IMR-90 (cell line): Measurements from ENCODE around the gene FSD1. TPM values are rescaled to one million over a fixed set of nuclear protein-coding genes. Genes with fewer than 3 reads are reported as not detected.

Experiments
- ATAC-seq: fragments of 200-7000 bp; cut with Tn5 transposase; 2 replicates; pipeline ENCODE4 v1.9.1; 2020; ENCODE audit warnings: low read depth, mild to moderate bottlenecking, moderate library complexity
- BruUV-seq: library from RNA; stranded (reverse); fragments of 400-500 nt; replicated peaks from 2 replicates; lab custom pipeline; 2021; lab: Mats Ljungman, UMichigan
- CTCF ChIA-PET: fragments of 300-600 bp; formaldehyde crosslinking; extraction: SDS; loops from one replicate; lab custom pipeline; 2021; ENCODE audit warnings: antibody characterized with exemption; lab: Yijun Ruan, JAX
- POLR2A ChIA-PET: fragments of 300-600 bp; sonication (Branson Sonifier 250); formaldehyde crosslinking; loops from one replicate; lab custom pipeline; 2022; ENCODE audit warnings: antibody characterized with exemption; ENCODE audit not compliant: unreplicated experiment; lab: Charles Lee
- DNase-seq: peaks from one replicate; pipeline ENCODE4 v3.0.0; 2013
- H2AFZ ChIP-seq: replicated peaks from 2 replicates; pipeline ENCODE3; 2013; ENCODE audit warnings: low read length, mild to moderate bottlenecking; ENCODE audit not compliant: poor library complexity
- H2AK5ac ChIP-seq: 2 replicates; pipeline ENCODE4 v1.6.1; 2013; ENCODE audit warnings: low read depth, low read length, inconsistent platforms
- H2AK9ac ChIP-seq: replicated peaks from 2 replicates; pipeline ENCODE3; 2013; ENCODE audit warnings: mild to moderate bottlenecking, low read depth, low read length, moderate library complexity; ENCODE audit not compliant: poor library complexity
- H2BK120ac ChIP-seq: 2 replicates; pipeline ENCODE4 v1.6.1; 2013; ENCODE audit warnings: low read depth, low read length, inconsistent platforms
- H2BK15ac ChIP-seq: 3 replicates; pipeline ENCODE4 v1.6.1; 2013; ENCODE audit warnings: low read depth, low read length, inconsistent platforms
- H2BK20ac ChIP-seq: 2 replicates; pipeline ENCODE4 v1.6.1; 2013; ENCODE audit warnings: low read depth, mild to moderate bottlenecking, inconsistent platforms, low read length, moderate library complexity
- H2BK5ac ChIP-seq: 2 replicates; pipeline ENCODE4 v1.6.1; 2013; ENCODE audit warnings: mild to moderate bottlenecking, low read depth, low read length, inconsistent platforms; ENCODE audit not compliant: poor library complexity, severe bottlenecking
- H3K14ac ChIP-seq: replicated peaks from 2 replicates; pipeline ENCODE4 v1.6.1; 2013; ENCODE audit warnings: low read depth, low read length, inconsistent platforms
- H3K18ac ChIP-seq: 2 replicates; pipeline ENCODE4 v1.6.1; 2013; ENCODE audit warnings: low read depth, low read length, control low read depth
- H3K23ac ChIP-seq: 2 replicates; pipeline ENCODE4 v1.6.1; 2013; ENCODE audit warnings: low read depth, low read length, inconsistent platforms
- H3K27ac ChIP-seq: 2 replicates; pipeline ENCODE4 v1.5.1; 2013; ENCODE audit warnings: mild to moderate bottlenecking, control low read depth, low read length; ENCODE audit not compliant: insufficient read depth
- H3K27me3 ChIP-seq: 2 replicates; pipeline ENCODE4 v1.6.1; 2013; ENCODE audit warnings: low read length; ENCODE audit not compliant: control insufficient read depth, insufficient read depth
- H3K36me3 ChIP-seq: 2 replicates; pipeline ENCODE4 v1.6.1; 2013; ENCODE audit warnings: low read length, mixed read lengths; ENCODE audit not compliant: control insufficient read depth, insufficient read depth
- H3K4ac ChIP-seq: 2 replicates; pipeline ENCODE4 v1.6.1; 2013; ENCODE audit warnings: low read depth, low read length, inconsistent platforms
- H3K4me1 ChIP-seq: 2 replicates; pipeline ENCODE4 v1.6.1; 2013; ENCODE audit warnings: low read length, mixed read lengths; ENCODE audit not compliant: control insufficient read depth, insufficient read depth
- H3K4me2 ChIP-seq: 2 replicates; pipeline ENCODE4 v1.6.1; 2013; ENCODE audit warnings: low read depth, mild to moderate bottlenecking, control low read depth, low read length, moderate library complexity
- H3K4me3 ChIP-seq: 2 replicates; pipeline ENCODE4 v1.5.1; 2013; ENCODE audit warnings: low read depth, mild to moderate bottlenecking, control low read depth, low read length, moderate library complexity; ENCODE audit not compliant: insufficient read depth
- H3K56ac ChIP-seq: 2 replicates; pipeline ENCODE4 v1.6.1; 2013; ENCODE audit warnings: low read length, inconsistent platforms; ENCODE audit not compliant: insufficient read depth; ENCODE audit errors: extremely low read depth
- H3K79me1 ChIP-seq, 2 experiments: 2 replicates each; pipeline ENCODE4 v1.6.1; 2013; ENCODE audit warnings: low read length in 2 of 2, inconsistent platforms in 1 of 2, low read depth in 1 of 2
- H3K9ac ChIP-seq: 2 replicates; pipeline ENCODE4 v1.6.1; 2013; ENCODE audit warnings: low read depth, low read length, control low read depth
- H3K9me1 ChIP-seq: 2 replicates; pipeline ENCODE4 v1.6.1; 2013; ENCODE audit warnings: low read length, inconsistent platforms; ENCODE audit not compliant: insufficient read depth
- H3K9me3 ChIP-seq: 2 replicates; pipeline ENCODE4 v1.6.1; 2013; ENCODE audit warnings: low read length; ENCODE audit not compliant: control insufficient read depth, insufficient read depth
- H4K20me1 ChIP-seq: 2 replicates; pipeline ENCODE4 v1.6.1; 2013; ENCODE audit warnings: low read length, inconsistent platforms; ENCODE audit not compliant: insufficient read depth
- H4K5ac ChIP-seq: 2 replicates; pipeline ENCODE4 v1.6.1; 2013; ENCODE audit warnings: mild to moderate bottlenecking, low read depth, low read length, control low read depth
- H4K8ac ChIP-seq, 2 experiments: 2 replicates each; pipeline ENCODE4 v1.6.1; 2013; ENCODE audit warnings: low read depth in 2 of 2, low read length in 2 of 2, control low read depth in 1 of 2, inconsistent platforms in 1 of 2
- H4K91ac ChIP-seq: 2 replicates; pipeline ENCODE4 v1.6.1; 2013; ENCODE audit warnings: low read depth, low read length, inconsistent platforms; ENCODE audit not compliant: insufficient read depth
- BHLHE40 ChIP-seq: fragments of 150-350 bp; IDR thresholded peaks from 2 replicates; pipeline ENCODE4 v1.6.1; 2016; ENCODE audit warnings: mild to moderate bottlenecking, low read depth, low read length
- CHD1 ChIP-seq: IDR thresholded peaks from 2 replicates; pipeline ENCODE4 v1.6.1; 2012; ENCODE audit warnings: low read depth, low read length, improper control_type of control experiment
- MAFK ChIP-seq: IDR thresholded peaks from 2 replicates; pipeline ENCODE4 v1.6.1; 2012; ENCODE audit warnings: low read depth, low read length, improper control_type of control experiment
- MAZ ChIP-seq: IDR thresholded peaks from 2 replicates; pipeline ENCODE4 v1.6.1; 2012; ENCODE audit warnings: low read depth, mild to moderate bottlenecking, low read length, improper control_type of control experiment, moderate library complexity, borderline replicate concordance
- POLR2A ChIP-seq: IDR thresholded peaks from 2 replicates; pipeline ENCODE4 v1.6.1; 2012; ENCODE audit warnings: mild to moderate bottlenecking, low read depth, low read length
- RAD21 ChIP-seq: IDR thresholded peaks from 2 replicates; pipeline ENCODE4 v1.6.1; 2012; ENCODE audit warnings: low read length, improper control_type of control experiment
- RCOR1 ChIP-seq: IDR thresholded peaks from 2 replicates; pipeline ENCODE4 v1.6.1; 2012; ENCODE audit warnings: mild to moderate bottlenecking, low read length, improper control_type of control experiment; ENCODE audit not compliant: insufficient replicate concordance
- RFX5 ChIP-seq: IDR thresholded peaks from 2 replicates; pipeline ENCODE4 v1.8.0; 2012; ENCODE audit warnings: low read depth, mild to moderate bottlenecking, low read length, moderate library complexity
- WGBS, 2 experiments: methylation state at CpG; one replicate each; pipeline versions ENCODE4 v1.1.5 to v1.1.7; 2013; ENCODE audit warnings: missing lambda C conversion rate in 2 of 2; ENCODE audit not compliant: insufficient read length in 1 of 2; ENCODE audit errors: extremely low coverage in 2 of 2; 5-methylcytosine and 5-hydroxymethylcytosine counted together
- dilution Hi-C: fragments of 300-500 bp; cut with HindIII; formaldehyde crosslinking; loops from one replicate; pipeline ENCODE4 v1.14.3; 2018; ENCODE audit warnings: low sequenced_read_pairs; ENCODE audit not compliant: unreplicated experiment
- in situ Hi-C: fragments of 300-500 bp; cut with MboI; formaldehyde crosslinking; loops from 3 replicates; pipeline ENCODE4 v1.14.3; 2019; ENCODE audit warnings: low sequenced_read_pairs, inconsistent platforms, mixed read lengths
- intact Hi-C: fragments of 100-400 bp; cut with micrococcal nuclease; formaldehyde crosslinking; loops from 2 replicates; pipeline ENCODE4 v1.10.0; 2022
- polyA plus RNA-seq, 3 experiments: library from polyadenylated mRNA; depleted of rRNA; stranded (reverse); fragments of >200 nt; gene quantifications; 2 replicates each; pipeline ENCODE4 v1.2.3, GENCODE V29; 2012; ENCODE audit warnings: low replicate concordance in 1 of 3
- total RNA-seq: library from RNA; depleted of rRNA; stranded (reverse); fragments of >200 nt; gene quantifications from 2 replicates; pipeline ENCODE4 v1.2.3, GENCODE V29; 2012
- TF ChIP-seq, protein P1 (sequence below): fragments of 150-350 bp; IDR thresholded peaks from 2 replicates; pipeline ENCODE4 v1.6.1; 2016; ENCODE audit warnings: low read depth, mild to moderate bottlenecking, low read length, moderate library complexity, borderline replicate concordance
- TF ChIP-seq, protein P2 (sequence below): conservative IDR thresholded peaks from 2 replicates; pipeline ENCODE4 v1.5.1; 2012; ENCODE audit warnings: mild to moderate bottlenecking, low read depth, low read length, improper control_type of control experiment

Gene FSD1
- total and polyA plus RNA-seq, 2 of the 4 experiments (the other 2 are of a cell fraction): 17.4 to 24.4 TPM

DNA sequence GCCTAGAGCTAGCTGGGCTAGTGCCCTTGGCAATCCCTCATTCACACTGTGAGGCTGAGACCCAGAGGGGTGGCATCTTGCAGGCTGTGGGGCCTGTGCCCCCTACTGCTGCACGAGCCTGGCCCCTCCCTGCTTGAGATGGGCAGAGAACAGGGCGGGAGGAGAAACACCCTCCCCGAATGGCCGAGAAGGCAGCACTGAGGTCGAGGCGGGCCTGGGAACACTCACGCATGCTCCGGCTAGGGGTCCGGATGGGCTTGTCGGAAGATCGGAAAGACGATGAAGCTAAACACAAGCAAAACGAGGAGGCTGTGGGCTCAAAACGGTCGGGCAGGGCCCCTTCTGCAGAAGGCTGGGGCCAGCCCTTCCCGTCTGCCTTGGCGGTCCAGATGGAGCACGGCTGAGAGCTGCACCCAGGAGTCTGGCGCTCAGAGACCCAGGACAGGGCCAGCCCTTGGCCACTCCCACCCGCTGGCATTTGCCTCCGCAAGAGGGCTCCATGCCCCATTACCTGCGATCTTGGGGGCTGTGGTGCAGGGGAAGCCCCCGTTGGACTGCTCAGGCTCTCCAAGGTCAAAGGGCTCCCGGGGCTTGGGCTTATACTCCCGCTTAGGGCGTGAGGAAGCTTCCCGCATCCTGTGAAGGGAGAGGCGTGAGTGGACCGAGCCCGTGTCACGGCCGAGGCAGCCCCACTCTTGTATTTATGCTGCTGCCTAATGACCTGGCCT lies 57.9 kb downstream of the FSD1 start:
- Histone ChIP-seq H4K20me1 (peaks cover 14% of the 10 kb centered on the region), H2AFZ (peak overlapping the region; percentile 51), H4K8ac (no peak overlapping the region), H3K79me1 (peaks cover 8 to 36% of the 10 kb centered on the region in 2 experiments), H3K9me1 (no peaks in the 10 kb centered on the region), H4K91ac (no peak overlapping the region), H2BK5ac (no peak overlapping the region), H3K56ac (no peak overlapping the region), H3K18ac (no peak overlapping the region), H2AK9ac (peak overlapping the region; percentile 91), H3K9ac (no peak overlapping the region), H3K23ac (no peak overlapping the region), H3K27me3 (no peaks in the 10 kb centered on the region), H3K4me2 (no peak overlapping the region), H3K4me1 (peaks cover 10% of the 10 kb centered on the region; the same call in 1 of the 2 replicates), H3K4me3 (no peak overlapping the region), H2BK120ac (no peak overlapping the region), H3K9me3 (no peaks in the 10 kb centered on the region), H4K5ac (no peak overlapping the region), H2BK20ac (no peak overlapping the region), H3K36me3 (peaks cover 64% of the 10 kb centered on the region), H2AK5ac (no peak overlapping the region), H3K27ac (no peak overlapping the region), H3K4ac (no peak overlapping the region), H3K14ac (no peak overlapping the region), H2BK15ac (no peak overlapping the region)
- no TSS peak for BruUV-seq
- 76% methylated on average over 16 of the region's 32 CpGs; no CpG with 5 or more reads in 1 of the 2 experiments for WGBS, 2 experiments
- intact Hi-C loops (no loop called here), in situ Hi-C loops (no loop called here), dilution Hi-C loops (no loop called here)
- no peak for TF ChIP-seq POLR2A
- no peak for TF ChIP-seq MAZ
- TF ChIP-seq RFX5: no peak
- TF ChIP-seq, protein P1, sequence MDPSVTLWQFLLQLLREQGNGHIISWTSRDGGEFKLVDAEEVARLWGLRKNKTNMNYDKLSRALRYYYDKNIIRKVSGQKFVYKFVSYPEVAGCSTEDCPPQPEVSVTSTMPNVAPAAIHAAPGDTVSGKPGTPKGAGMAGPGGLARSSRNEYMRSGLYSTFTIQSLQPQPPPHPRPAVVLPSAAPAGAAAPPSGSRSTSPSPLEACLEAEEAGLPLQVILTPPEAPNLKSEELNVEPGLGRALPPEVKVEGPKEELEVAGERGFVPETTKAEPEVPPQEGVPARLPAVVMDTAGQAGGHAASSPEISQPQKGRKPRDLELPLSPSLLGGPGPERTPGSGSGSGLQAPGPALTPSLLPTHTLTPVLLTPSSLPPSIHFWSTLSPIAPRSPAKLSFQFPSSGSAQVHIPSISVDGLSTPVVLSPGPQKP: no peak
- TF ChIP-seq, protein P2, sequence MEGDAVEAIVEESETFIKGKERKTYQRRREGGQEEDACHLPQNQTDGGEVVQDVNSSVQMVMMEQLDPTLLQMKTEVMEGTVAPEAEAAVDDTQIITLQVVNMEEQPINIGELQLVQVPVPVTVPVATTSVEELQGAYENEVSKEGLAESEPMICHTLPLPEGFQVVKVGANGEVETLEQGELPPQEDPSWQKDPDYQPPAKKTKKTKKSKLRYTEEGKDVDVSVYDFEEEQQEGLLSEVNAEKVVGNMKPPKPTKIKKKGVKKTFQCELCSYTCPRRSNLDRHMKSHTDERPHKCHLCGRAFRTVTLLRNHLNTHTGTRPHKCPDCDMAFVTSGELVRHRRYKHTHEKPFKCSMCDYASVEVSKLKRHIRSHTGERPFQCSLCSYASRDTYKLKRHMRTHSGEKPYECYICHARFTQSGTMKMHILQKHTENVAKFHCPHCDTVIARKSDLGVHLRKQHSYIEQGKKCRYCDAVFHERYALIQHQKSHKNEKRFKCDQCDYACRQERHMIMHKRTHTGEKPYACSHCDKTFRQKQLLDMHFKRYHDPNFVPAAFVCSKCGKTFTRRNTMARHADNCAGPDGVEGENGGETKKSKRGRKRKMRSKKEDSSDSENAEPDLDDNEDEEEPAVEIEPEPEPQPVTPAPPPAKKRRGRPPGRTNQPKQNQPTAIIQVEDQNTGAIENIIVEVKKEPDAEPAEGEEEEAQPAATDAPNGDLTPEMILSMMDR: no peak
- no peak for TF ChIP-seq RAD21
- TF ChIP-seq MAFK: no peak
- TF ChIP-seq BHLHE40: no peak
- TF ChIP-seq CHD1: no peak
- TF ChIP-seq RCOR1: no peak
- no peak for DNase-seq
- no peak for ATAC-seq
- ChIA-PET POLR2A (no interaction called here), CTCF (interaction anchor here (1.1 kb wide), 1 partner anchor 185 kb away, joined by 5 read pairs; no protein-coding TSS in a partner anchor)
